Mammary epithelial cell (primary cell): ENCODE measurements around the gene BTBD16.

ENCODE experiments used
- CTCF ChIP-seq, 2 donors: IDR thresholded peaks in 1 of 2; conservative IDR thresholded peaks in 1 of 2; 2 replicates each; pipeline ENCODE4 v1.5.1; 2011 to 2012; ENCODE audit warnings: inconsistent platforms in 2 of 2, low read length in 2 of 2, mild to moderate bottlenecking in 2 of 2, control low read depth in 1 of 2, low read depth in 1 of 2; ENCODE audit not compliant: insufficient read depth in 1 of 2; ENCODE audit errors: extremely low read depth in 1 of 2
- EZH2 ChIP-seq: IDR thresholded peaks from 2 replicates; pipeline ENCODE4 v1.6.1; 2012; ENCODE audit warnings: low read length, inconsistent platforms, borderline replicate concordance

GRCh38 chr10:122295451-122295809 lies 24.3 kb downstream of the BTBD16 start:
- TF ChIP-seq CTCF (conservative IDR thresholded peaks at IDR 0.05 in 1 of 2, IDR thresholded peaks at IDR 0.05 in 1 of 2; ENCODE audit: extremely low read depth in 1 of 2, insufficient read depth in 1 of 2, low read depth in 1 of 2, low read length in 2 of 2) (no peak), EZH2 (no peak)
